Heart left ventricle (tissue), 13 donors: ENCODE measurements around the gene STON2.

ENCODE experiments used
- POLR2A ChIP-seq, 2 donors: fragments of 450-650 bp; IDR thresholded peaks; one replicate each; pipeline ENCODE4 v1.6.1; 2017; ENCODE audit warnings: antibody characterized with exemption in 2 of 2, mild to moderate bottlenecking in 2 of 2, moderate library complexity in 2 of 2
- TF ChIP-seq, protein P1 (sequence below), 12 donors: fragments of 200-600 bp; sonication (generic) in 4 of 12; IDR thresholded peaks; one replicate each; pipeline versions ENCODE4 v1.5.0 to v1.8.0; 2018 to 2022; ENCODE audit warnings: antibody characterized with exemption in 12 of 12, mild to moderate bottlenecking in 5 of 12
- donor health status: ischemic (EF 13 %, LVEDD 7.1; RV severe dilation, severe dysfunction).
- donor health status: DM: no; HTN: yes; CAD: no.
- donor health status: DM: no; HTN: no; CAD: no.
- donor health status: ischemic (EF 25% LVEDD 6.9; RV normal size, moderate dysfunction).
- donor health status: ischemic (EF 25% LVEDD 5.7; RV mildly dilated, moderate dysfunction).
- donor health status: ischemic (EF 35%, LVEDD 5.7; RV mildly dilated, moderate dysfunction).
- donor health status: nonischemic (EF 11% LVEDD 7.7; RV severe dilation, severe dysfunction).
- donor health status: DM: yes; HTN: yes; CAD: no.
- donor health status: PGD.
- donor health status: ischemic (EF 29% LVEDD 5.4; RV normal size, mild dysfunction).
- donor health status: nonischemic (EF 23%, LVEDD 6.1; RV moderate dilation, normal function).

DNA sequence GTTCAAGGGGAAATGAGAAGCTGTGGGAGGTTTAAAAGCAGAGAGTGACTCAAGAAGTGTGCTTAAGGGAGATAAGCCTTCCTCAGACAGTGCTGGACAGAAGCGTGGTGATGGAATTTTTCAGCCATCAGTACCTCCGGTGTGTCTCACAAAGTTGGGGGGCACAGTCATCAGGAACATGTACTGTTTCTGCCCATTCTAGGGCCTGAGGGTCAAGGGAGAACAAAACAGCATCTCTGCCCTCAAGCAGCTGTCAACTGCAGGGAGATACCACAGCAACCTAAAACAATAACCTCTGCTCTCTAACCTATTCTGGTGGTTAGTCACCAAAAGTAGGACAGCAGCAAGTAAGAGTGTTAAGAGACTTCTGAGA, 2.0 kb upstream of the STON2 start:
- TF ChIP-seq POLR2A (IDR thresholded peaks at IDR 0.05), result no peak
- TF ChIP-seq, protein P1, sequence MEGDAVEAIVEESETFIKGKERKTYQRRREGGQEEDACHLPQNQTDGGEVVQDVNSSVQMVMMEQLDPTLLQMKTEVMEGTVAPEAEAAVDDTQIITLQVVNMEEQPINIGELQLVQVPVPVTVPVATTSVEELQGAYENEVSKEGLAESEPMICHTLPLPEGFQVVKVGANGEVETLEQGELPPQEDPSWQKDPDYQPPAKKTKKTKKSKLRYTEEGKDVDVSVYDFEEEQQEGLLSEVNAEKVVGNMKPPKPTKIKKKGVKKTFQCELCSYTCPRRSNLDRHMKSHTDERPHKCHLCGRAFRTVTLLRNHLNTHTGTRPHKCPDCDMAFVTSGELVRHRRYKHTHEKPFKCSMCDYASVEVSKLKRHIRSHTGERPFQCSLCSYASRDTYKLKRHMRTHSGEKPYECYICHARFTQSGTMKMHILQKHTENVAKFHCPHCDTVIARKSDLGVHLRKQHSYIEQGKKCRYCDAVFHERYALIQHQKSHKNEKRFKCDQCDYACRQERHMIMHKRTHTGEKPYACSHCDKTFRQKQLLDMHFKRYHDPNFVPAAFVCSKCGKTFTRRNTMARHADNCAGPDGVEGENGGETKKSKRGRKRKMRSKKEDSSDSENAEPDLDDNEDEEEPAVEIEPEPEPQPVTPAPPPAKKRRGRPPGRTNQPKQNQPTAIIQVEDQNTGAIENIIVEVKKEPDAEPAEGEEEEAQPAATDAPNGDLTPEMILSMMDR (IDR thresholded peaks at IDR 0.05), result no peak
